GM19351 (cell line): ENCODE results near the gene CDK18.
"Not testable (repeated sequence)": the region's sequence is repeated elsewhere in the genome, so short reads cannot be mapped to it uniquely, and the experiment has no call there.

Source experiments
- ATAC-seq: cut with Tn5 transposase; IDR thresholded peaks from one replicate; pipeline ENCODE4 v1.9.1; 2021; ENCODE audit warnings: mild to moderate bottlenecking, moderate library complexity; ENCODE audit not compliant: unreplicated experiment

CDK18 gene

DNA sequence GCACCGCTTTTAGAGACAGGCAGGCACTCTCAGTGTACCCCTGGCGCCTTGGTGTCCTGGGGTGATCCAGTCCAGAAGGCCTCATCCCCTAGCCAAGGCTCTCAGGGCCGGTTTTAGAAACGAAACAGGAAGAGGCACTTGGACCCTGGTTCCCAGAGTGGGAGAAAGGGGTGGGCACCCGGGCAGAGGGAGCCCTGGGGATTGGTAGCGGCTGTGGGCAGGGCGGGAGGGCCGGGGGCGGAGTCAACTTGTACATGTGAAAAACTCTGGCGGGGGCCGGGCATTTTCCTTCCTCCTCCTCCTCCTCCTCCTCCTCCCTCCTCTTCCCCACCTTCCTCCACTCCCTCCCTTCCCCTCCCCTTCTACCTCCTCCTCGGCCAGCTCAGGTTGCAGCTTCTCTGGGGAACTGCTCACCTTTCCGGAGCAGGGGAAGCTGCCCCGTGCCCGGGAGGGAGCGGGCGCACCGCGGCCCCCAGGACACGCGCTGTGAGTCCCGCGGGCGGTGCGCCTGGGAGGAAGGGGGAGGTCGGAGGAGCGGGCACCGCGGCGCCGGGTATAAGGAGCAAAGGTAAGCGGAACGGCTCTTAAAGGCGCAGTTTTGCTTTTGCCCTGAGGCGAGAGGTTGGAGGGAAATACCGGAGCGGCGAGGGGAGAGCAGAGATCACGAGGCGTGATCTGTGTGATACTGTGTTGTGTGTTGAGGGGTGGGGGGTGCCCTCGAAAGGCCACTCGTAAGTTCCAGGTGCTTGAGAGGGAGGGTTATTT, at the start of gene CDK18:
CDK18 (plus strand) TSS at position 359 of the 765 bp plus-strand sequence. CDS start 18,499 bp downstream, outside the sequence.
- no peak for ATAC-seq

GRCh38 chr1:205454903-205455335, 49.5 kb upstream of the CDK18 start:
- no peak for ATAC-seq

DNA sequence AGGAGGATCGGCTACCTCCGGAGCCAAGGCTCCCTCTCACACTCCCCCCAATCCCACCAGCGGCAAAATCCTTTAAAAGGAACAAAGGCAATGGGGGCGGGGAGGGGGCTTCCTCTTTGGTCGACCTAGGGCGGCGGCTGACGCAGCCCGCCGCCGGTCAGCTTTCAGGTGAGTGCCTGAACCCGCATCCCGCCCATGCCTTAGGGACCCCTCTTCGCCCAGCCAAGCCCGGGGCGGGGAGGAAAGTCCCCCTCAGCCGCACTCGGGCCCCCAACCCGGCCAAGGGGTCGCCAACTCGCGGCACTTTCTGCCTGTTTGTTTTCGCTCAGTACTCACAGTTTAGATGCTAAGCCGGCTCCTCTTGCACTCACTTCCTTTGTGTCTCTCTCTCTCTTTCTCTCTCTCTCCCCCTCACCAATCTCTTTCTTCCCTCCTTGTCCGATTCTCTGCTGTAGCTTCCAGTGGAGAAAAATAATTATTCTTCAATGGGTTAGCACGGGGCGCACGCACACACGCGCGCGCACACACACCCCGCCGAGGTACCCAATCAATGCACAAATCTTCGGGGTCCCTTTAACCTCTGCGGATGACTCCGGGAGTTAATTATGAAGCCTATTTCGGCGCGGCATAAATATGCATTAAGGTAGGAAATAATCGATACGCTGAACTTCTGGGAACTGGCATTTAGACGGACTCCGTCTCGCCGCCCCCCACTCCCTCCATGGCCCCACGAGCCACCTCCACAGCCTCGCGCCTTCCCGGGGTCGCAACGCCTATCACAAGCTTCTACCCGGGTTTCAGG, 48.7 kb upstream of the CDK18 start, which contains the start of gene BLACAT1:
BLACAT1 (minus strand) TSS at position 465 of the 802 bp plus-strand sequence.
- no peak for ATAC-seq

DNA sequence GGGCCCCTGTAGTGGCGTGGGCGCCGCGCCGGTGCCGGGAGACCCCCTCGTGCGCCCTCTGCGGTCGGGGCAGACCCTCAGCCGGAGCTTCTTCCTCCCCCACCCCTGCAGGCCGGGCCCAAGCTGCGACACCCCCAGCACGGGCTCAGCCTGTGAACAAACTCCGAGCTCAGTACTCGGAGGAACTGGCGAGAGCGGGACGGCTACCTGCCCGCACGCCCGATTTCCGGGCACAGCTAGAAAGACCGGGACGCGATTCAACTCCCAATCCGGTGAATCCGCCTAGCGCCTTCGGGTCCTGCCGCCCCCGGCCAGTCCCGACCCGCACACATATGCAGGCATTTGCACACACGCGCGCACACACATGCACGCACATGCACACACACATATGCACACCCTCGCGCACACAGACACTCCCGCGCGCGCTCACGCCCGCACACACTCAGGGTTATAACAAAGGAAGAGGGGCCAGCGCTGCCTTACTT, 48.0 kb upstream of the CDK18 start:
- no peak for ATAC-seq

DNA sequence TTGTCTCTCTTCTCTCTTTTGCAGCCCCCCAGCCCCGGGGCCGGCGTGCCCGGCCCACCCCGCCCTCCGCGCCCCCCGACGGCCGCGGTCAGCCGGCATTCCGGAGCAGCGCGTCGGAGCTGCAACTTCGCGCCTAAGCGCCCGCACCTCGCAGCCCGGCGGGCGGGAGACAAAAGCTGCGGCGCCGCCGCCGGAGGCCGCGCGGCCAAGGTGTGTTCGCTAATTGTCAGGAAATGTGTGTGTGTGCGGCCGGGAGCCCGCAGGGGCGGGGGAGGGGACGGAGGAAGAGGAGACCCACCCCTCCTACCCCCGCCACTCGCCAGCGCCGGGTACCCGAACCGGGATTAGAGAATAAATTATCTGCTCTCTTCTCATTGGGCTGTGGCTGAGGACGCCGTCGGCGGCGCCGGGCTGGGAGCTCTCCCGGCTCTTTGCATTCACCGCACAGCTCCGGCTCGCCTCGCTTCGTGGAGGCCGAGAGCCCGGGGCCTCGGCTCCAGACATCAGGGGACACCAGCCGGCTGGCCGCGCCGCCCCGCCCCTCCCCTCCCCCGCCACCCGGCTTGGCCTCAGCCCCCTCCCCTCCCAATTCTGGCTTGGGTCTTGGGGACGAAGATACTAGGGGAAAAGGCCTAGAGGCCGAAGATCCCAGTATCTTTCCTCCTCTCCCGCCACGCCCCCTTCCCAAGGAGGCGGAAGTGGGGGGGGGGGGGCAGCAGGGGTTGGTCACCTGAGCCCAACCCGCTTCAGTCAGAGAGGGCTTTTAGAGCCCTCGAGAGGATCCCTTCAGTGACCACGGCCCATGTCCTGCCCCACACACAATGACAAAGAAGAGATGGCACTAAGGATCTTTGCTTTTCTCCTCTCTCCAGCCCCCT, 47.4 kb upstream of the CDK18 start:
- ATAC-seq, result no peak

GRCh38 chr1:205458777-205459566, 45.5 kb upstream of the CDK18 start:
- no peak for ATAC-seq

- ATAC-seq, result no peak
Observed at GRCh38 chr1:205465392-205465791, 39.1 kb upstream of the CDK18 start.

DNA sequence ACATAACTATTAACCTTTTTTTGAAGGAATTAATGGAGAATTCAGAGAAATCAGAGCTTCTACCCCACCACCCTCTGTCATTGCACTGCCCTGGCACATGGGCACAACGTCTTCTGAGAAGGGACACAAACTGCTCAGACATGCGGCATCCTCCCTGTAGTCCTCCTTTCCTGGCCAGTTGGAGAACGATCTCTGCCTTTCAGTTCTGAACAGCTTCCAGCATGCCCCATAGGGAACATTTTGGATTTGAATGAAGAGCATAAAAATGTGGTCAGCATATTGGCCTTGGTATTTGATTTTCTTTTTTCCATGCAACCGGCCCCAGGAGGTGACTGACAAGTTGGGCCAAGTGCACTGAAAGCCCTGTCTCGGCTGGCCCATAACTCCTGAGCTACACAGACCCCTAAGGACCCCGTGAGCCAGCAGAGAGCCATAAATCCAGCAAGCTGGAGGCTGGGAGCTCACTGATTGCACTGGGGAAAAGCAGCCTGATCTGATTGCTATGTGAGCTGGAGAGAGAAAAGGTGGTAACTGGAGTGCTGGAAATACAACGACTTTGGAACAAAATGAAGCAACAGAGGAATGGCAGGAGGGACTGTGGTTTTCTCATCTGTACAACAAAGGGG, 37.8 kb upstream of the CDK18 start:
- ATAC-seq, result no peak

- ATAC-seq, result no peak
Observed at GRCh38 chr1:205470131-205470530, 34.3 kb upstream of the CDK18 start.

DNA sequence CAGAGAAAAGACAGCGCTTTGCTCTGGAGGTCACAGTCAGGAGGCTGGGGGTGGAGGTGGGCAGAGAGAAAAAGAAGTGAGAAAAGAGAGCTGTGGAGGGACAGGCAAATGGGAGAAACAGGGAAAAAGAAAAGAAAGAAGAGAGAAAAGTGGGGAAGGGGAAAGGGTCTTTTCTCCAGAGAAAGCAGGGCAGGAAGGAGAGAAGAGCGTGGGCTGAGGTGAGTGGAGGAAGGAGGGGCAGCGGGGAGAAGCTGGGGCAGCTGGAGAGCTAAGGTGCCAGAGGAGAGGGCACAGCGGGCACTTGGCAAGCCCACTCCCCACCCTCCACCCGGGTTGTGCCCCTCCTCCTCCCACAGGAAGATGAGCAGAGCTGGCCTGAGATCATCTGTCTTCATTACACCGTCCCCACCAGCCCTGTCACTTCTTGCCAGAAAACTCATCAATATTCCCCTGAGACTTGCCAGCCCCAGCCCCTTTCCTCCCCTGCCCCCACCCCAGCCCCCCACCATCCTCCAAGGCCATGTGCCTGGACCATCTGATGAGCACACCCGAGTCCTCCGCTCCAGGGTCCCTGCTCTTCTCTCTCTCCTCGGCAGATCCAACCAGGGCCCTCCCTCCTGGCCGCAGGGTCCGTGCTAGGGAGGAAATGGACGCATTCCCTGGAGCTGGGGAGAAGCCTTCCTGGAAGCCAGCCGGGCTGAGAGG, 31.6 kb upstream of the CDK18 start:
- no peak for ATAC-seq

GRCh38 chr1:205473475-205473874, 31.0 kb upstream of the CDK18 start:
- no peak for ATAC-seq

DNA sequence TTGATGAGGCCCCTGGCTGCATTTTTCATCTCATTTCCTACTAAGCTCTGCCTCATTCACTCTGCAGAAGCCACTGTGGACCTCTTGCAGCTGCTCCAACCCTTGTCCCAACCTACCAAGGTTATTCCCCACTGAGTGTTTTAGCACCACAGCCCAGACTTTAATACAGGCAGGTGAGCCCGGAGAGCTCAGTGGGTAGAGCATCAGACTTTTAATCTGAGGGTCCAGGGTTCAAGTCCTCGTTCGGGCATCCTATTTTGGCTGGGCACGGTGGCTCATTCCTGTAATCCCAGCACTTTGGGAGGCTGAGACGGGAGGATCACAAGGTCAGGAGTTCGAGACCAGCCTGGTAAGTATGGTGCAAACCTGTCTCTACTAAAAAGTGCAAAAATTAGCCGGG, 30.5 kb upstream of the CDK18 start:
- no peak for ATAC-seq

- ATAC-seq, result no peak
Observed at GRCh38 chr1:205474571-205474970, 29.9 kb upstream of the CDK18 start.

DNA sequence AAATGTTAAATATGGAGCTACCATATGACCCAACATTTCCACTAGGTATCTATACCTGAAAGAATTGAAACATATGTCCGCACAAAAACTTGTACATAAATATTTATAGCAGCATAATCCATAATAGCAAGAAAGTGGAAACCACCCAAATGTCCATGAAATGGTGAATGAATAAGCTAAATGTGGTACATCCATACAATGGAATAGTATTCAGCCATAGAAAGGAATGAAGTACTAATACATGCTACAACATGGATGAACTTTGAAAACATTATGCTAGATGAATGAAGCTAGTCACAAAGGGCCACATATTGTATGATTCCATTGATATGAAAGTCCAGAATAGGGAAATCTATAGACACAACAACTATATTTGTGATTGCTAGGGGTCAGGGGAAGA, 28.6 kb upstream of the CDK18 start:
- ATAC-seq, result no peak

- ATAC-seq, result no peak
Observed at GRCh38 chr1:205476648-205477047, 27.8 kb upstream of the CDK18 start.

DNA sequence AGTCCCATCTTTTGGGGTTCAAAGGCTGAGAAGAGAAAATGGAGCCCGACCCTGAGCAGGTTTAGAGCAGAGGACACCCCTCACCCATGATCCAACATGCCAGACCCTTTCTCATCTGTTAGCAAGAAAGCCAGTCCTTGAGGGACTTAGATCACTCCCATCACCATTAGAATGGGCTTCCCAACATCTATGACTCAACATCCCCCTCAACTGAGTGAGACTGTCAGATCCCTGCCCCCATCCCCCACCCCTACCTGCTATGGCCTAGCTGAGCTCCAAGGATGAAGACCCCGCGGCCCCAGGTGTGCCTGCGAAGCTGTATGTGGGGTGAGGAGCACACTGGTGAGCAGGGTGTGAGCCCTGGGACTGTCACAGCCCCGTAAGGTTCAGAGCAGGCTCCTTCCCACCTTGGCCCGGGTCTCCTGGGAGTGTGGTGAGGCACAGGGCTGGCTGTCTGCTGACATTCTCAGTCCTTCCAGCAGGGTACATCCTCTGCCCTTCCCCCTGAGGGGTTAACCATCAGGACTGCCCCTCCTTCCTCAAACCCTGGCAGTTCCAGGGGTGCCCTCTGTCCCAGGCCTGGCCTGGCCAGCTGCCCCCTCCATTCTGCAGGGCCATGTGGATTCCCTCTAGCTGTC, 27.2 kb upstream of the CDK18 start:
- ATAC-seq, result no peak

GRCh38 chr1:205477759-205478247, 26.7 kb upstream of the CDK18 start:
- ATAC-seq, result no peak

DNA sequence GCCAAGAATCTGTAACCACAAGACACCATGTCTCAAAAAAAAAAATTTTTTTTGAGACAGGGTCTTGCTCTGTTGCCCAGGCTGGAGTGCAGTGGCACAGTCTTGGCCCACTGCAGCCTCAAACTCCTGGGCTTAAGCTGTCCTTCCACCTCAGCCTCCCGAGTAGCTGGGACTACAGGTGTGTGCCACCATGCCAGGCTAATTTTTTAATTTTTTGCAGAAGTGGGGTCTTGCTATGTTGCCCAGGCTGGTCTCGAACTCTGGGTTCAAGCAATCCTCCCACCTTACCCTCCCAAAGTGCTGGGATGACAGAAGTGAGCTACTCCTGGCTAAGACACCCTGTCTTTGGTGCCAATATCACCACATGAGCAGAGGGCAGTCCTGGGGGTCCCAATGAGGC, 25.5 kb upstream of the CDK18 start:
- ATAC-seq, result not testable (repeated sequence)
